OCI-LY3 (cell line): ENCODE data around the gene FAM89A.

Source experiments
- EZH2phosphoT487 ChIP-seq: fragments of 200-600 bp; shearing (Covaris generic); IDR thresholded peaks from 2 replicates; pipeline ENCODE4 v1.6.1; 2018; ENCODE audit warnings: antibody characterized with exemption, mixed run types, low read depth
- TF ChIP-seq, protein P1 (sequence below): fragments of 200-600, 300-600 bp; sonication (generic); IDR thresholded peaks from 2 replicates; pipeline ENCODE4 v1.5.1; 2014; ENCODE audit warnings: antibody characterized with exemption, low read length, low read depth

DNA sequence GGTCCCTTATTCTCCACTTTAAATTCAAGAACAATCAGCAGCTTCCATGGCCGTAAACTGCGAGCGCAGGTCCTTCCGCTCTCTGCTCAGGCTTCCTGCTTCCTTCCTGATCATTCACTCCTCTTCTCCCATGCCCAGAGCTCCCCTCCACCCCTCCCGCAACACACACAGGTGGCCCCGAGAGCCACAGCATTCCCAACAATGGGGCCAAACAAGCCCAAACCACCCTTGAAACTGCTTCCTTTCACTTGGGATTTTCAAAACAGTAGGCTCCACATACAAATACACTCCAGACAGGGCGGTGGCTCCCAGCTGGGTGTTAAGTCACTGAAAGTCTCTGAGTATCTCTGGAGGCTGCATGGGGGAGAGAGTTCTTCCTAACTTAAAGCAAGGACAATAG lies 11.4 kb downstream of the FAM89A start:
- TF ChIP-seq, protein P1, sequence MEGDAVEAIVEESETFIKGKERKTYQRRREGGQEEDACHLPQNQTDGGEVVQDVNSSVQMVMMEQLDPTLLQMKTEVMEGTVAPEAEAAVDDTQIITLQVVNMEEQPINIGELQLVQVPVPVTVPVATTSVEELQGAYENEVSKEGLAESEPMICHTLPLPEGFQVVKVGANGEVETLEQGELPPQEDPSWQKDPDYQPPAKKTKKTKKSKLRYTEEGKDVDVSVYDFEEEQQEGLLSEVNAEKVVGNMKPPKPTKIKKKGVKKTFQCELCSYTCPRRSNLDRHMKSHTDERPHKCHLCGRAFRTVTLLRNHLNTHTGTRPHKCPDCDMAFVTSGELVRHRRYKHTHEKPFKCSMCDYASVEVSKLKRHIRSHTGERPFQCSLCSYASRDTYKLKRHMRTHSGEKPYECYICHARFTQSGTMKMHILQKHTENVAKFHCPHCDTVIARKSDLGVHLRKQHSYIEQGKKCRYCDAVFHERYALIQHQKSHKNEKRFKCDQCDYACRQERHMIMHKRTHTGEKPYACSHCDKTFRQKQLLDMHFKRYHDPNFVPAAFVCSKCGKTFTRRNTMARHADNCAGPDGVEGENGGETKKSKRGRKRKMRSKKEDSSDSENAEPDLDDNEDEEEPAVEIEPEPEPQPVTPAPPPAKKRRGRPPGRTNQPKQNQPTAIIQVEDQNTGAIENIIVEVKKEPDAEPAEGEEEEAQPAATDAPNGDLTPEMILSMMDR, result no peak
- TF ChIP-seq EZH2phosphoT487, result no peak
